Panc1 (cell line): ENCODE data around the gene SRSF2. TPM values are rescaled to one million over a fixed set of nuclear protein-coding genes. Genes with fewer than 3 reads are reported as not detected.
"Not testable (repeated sequence)": the region's sequence is repeated elsewhere in the genome, so short reads cannot be mapped to it uniquely, and the experiment has no call there.

ENCODE experiments used
- ATAC-seq: fragments of 200-7000 bp; cut with Tn5 transposase; 2 replicates; pipeline ENCODE4 v1.9.1; 2020; ENCODE audit warnings: mild to moderate bottlenecking, moderate library complexity
- BruUV-seq: library from RNA; stranded (reverse); fragments of 400-500 nt; replicated peaks from 2 replicates; lab custom pipeline; 2021; lab: Mats Ljungman, UMichigan
- CTCF ChIA-PET: fragments of 300-600 bp; sonication (Branson Sonifier 250); formaldehyde crosslinking; loops from one replicate; lab custom pipeline; 2022; ENCODE audit warnings: antibody characterized with exemption; lab: Charles Lee
- POLR2A ChIA-PET: fragments of 300-600 bp; sonication (Branson Sonifier 250); formaldehyde crosslinking; loops from one replicate; lab custom pipeline; 2022; ENCODE audit warnings: antibody characterized with exemption; lab: Charles Lee
- DNase-seq: peaks from one replicate; pipeline ENCODE4 v3.0.0-alpha.2; 2010; ENCODE audit warnings: low read depth, low spot score
- H3K27ac ChIP-seq: 2 replicates; pipeline ENCODE4 v1.5.1; 2011; ENCODE audit warnings: mild to moderate bottlenecking, low read length, inconsistent platforms
- H3K27me3 ChIP-seq: fragments of 200-500 bp; sonication (Bioruptor generic); 2 replicates; pipeline ENCODE4 v1.6.0; 2014; ENCODE audit warnings: low read length, inconsistent platforms; ENCODE audit not compliant: control insufficient read depth, insufficient read depth
- H3K36me3 ChIP-seq: fragments of 200-500 bp; sonication (Bioruptor generic); 2 replicates; pipeline ENCODE4 v1.5.1; 2014; ENCODE audit warnings: inconsistent platforms, mild to moderate bottlenecking, low read length, moderate library complexity; ENCODE audit not compliant: control insufficient read depth, insufficient read depth
- H3K4me1 ChIP-seq: 2 replicates; pipeline ENCODE4 v1.5.1; 2011; ENCODE audit warnings: inconsistent platforms, mild to moderate bottlenecking, low read length, moderate library complexity; ENCODE audit not compliant: control insufficient read depth, insufficient read depth
- H3K4me3 ChIP-seq, 2 experiments: 2 replicates each; pipeline ENCODE4 v1.5.1; 2011 to 2012; ENCODE audit warnings: low read depth in 2 of 2, low read length in 2 of 2, mild to moderate bottlenecking in 2 of 2, inconsistent platforms in 1 of 2, moderate library complexity in 1 of 2
- H3K9me3 ChIP-seq: fragments of 200-500 bp; sonication (Bioruptor generic); 2 replicates; pipeline ENCODE4 v1.5.1; 2014; ENCODE audit warnings: low read depth, mild to moderate bottlenecking, inconsistent platforms, low read length, moderate library complexity; ENCODE audit not compliant: control insufficient read depth, insufficient read depth
- POLR2AphosphoS5 ChIP-seq: IDR thresholded peaks from 2 replicates; pipeline ENCODE4 v1.6.1; 2012; ENCODE audit warnings: mild to moderate bottlenecking, low read depth, low read length, moderate library complexity
- SIN3A ChIP-seq: IDR thresholded peaks from 2 replicates; pipeline ENCODE4 v1.6.1; 2012; ENCODE audit warnings: low read depth, mild to moderate bottlenecking, low read length, moderate library complexity, borderline replicate concordance; ENCODE audit not compliant: insufficient read depth
- TCF7L2 ChIP-seq: IDR thresholded peaks from 2 replicates; pipeline ENCODE4 v1.6.1; 2011; ENCODE audit warnings: mild to moderate bottlenecking, low read depth, low read length, inconsistent platforms
- in situ Hi-C: cut with HindIII; loops from 2 replicates; pipeline ENCODE4 v1.10.0; 2016; ENCODE audit warnings: low sequenced_read_pairs, low pct_unique_long_range_greater_than_20kb
- intact Hi-C: fragments of 100-400 bp; cut with micrococcal nuclease; formaldehyde crosslinking; loops from one replicate; pipeline ENCODE4 v1.10.0; 2022; ENCODE audit not compliant: unreplicated experiment
- total RNA-seq: library from RNA; stranded (reverse); gene quantifications from one replicate; pipeline ENCODE4 v1.2.1, GENCODE V29; 2021; ENCODE audit not compliant: unreplicated experiment
- TF ChIP-seq, protein P1 (sequence below), 2 experiments: IDR thresholded peaks; 2 replicates each; pipeline ENCODE4 v1.6.1; 2011 to 2012; ENCODE audit warnings: low read depth in 2 of 2, control low read depth in 1 of 2, low read length in 1 of 2, mild to moderate bottlenecking in 1 of 2, moderate library complexity in 1 of 2; ENCODE audit not compliant: insufficient read depth in 1 of 2

Gene SRSF2
- total RNA-seq, 1 experiment from 2014 or later: 436 TPM

DNA sequence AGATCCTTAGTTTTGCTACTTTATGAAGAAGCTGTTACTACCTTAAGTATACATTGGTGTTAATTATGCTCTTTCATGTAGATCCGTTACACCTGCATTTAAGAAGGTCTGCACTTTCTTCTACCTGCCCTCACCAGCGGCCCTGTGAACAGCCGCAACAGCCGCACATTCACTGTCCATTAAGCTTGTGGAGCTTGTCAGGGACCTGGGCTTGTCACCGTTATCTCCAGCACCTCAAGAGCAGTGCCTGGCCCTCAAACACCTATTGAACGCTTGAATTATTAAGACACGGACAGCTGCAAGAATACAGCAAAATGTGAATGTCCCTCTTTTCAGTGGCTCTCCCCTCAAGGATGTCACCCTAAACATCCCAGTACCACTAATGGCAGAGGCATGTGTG, 23.4 kb downstream of the SRSF2 start:
- H3K36me3 ChIP-seq: peaks cover 5% of the 10 kb centered on the region; the same call in 1 of the 2 replicates
- in situ Hi-C loops (no loop called here), intact Hi-C loops (no loop called here)
- peaks cover 23% of the 10 kb centered on the region for H3K4me1 ChIP-seq
- ChIA-PET CTCF (interaction anchor here (0.6 kb wide), 1 partner anchor 416 kb away, joined by 4 read pairs; no protein-coding TSS in a partner anchor), POLR2A (interaction anchor here (0.6 kb wide), 2 partner anchors 11 to 382 kb away, joined by 3 read pairs; no protein-coding TSS in a partner anchor)
- H3K27me3 ChIP-seq: no peaks in the 10 kb centered on the region
- no peaks in the 10 kb centered on the region for H3K9me3 ChIP-seq
- H3K27ac ChIP-seq: no peak overlapping the region
- ATAC-seq (no peak), DNase-seq (no peak)
- no peak overlapping the region for H3K4me3 ChIP-seq
- no TSS peak for BruUV-seq
- TF ChIP-seq, protein P1, sequence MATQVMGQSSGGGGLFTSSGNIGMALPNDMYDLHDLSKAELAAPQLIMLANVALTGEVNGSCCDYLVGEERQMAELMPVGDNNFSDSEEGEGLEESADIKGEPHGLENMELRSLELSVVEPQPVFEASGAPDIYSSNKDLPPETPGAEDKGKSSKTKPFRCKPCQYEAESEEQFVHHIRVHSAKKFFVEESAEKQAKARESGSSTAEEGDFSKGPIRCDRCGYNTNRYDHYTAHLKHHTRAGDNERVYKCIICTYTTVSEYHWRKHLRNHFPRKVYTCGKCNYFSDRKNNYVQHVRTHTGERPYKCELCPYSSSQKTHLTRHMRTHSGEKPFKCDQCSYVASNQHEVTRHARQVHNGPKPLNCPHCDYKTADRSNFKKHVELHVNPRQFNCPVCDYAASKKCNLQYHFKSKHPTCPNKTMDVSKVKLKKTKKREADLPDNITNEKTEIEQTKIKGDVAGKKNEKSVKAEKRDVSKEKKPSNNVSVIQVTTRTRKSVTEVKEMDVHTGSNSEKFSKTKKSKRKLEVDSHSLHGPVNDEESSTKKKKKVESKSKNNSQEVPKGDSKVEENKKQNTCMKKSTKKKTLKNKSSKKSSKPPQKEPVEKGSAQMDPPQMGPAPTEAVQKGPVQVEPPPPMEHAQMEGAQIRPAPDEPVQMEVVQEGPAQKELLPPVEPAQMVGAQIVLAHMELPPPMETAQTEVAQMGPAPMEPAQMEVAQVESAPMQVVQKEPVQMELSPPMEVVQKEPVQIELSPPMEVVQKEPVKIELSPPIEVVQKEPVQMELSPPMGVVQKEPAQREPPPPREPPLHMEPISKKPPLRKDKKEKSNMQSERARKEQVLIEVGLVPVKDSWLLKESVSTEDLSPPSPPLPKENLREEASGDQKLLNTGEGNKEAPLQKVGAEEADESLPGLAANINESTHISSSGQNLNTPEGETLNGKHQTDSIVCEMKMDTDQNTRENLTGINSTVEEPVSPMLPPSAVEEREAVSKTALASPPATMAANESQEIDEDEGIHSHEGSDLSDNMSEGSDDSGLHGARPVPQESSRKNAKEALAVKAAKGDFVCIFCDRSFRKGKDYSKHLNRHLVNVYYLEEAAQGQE (IDR thresholded peaks at IDR 0.05; ENCODE audit: insufficient read depth in 1 of 2, low read depth in 2 of 2, low read length in 1 of 2): no peak
- TF ChIP-seq SIN3A: no peak
- TF ChIP-seq TCF7L2: no peak

DNA sequence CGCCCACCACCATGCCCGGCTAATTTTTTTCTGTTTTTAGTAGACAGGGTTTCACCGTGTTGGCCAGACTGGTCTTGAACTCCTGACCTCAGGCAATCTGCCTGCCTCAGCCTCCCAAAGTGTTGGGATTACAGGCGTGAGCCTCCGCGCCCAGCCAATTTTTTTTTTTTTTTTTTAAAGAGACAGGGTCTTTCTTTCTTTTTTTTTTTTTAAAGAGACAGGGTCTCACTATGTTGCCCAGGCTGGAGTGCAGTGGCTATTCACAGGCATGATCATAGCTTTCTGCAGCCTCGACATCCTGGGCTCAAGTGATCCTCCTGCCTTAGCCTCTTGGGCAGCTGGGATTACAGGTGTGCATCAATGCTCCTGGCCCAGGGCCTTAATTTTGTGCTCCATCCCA, 24.8 kb downstream of the SRSF2 start:
- H3K36me3 ChIP-seq, in situ Hi-C loops, BruUV-seq, H3K9me3 ChIP-seq, H3K27ac ChIP-seq, intact Hi-C loops, H3K4me3 ChIP-seq, DNase-seq, ATAC-seq, H3K27me3 ChIP-seq: not testable (repeated sequence)
- CTCF ChIA-PET: interaction anchor here (0.7 to 1.1 kb wide), 2 partner anchors 31 to 155 kb away, joined by 3 read pairs; no protein-coding TSS in a partner anchor
- POLR2A ChIA-PET: interaction anchor here (0.6 kb wide), 1 partner anchor 155 kb away, joined by 5 read pairs; no protein-coding TSS in a partner anchor
- peaks cover 32% of the 10 kb centered on the region for H3K4me1 ChIP-seq

DNA sequence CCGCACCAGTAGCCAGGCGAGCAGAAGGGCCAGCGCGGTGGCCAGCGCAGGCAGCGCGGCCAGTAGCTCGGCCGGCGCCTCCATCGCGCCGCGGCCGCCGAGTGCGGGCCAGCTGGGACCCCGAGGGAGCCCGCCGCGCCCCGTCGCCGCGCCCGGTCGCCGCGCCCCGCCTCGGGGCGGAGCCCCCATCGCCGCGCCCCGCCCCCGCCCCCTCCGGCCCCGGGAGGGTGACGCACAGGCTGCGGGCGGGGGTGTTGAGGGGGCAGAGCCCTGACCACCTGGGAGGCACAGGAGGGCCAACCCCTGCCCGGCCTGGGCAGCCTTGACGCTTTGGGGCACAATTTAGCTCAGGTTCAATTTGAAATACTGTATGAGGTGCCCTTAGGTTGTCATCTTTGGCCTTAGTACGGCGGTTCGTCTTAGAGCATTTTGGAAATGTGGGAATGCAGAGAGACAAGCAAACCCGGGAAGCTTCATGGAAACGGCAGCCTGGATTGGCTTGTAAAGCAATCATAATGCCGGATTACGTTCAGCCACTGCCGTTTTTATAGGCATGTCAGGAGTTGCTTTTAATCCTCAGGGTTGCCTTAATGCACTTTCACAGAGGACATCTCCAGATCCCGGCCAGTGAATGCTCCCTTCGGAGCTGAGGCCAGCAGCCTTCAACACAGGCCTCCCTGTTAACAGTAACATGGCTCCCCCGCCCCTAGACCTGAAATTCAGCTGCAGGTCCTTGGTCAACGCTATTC, 26.1 kb downstream of the SRSF2 start, which contains the start of gene MXRA7:
Gene MXRA7 (minus strand): TSS at position 103 of the 749 bp plus-strand sequence. CDS start 19 bp downstream, at position 84.
- H3K9me3 ChIP-seq: no peaks in the 10 kb centered on the region
- no TSS peak for BruUV-seq
- H3K4me1 ChIP-seq: peaks cover 32% of the 10 kb centered on the region
- POLR2A ChIA-PET: interaction anchor here (0.5 to 1.0 kb wide), 5 partner anchors 14 to 284 kb away, joined by 3 to 7 read pairs (median 4); no protein-coding TSS in a partner anchor
- H3K27me3 ChIP-seq: no peaks in the 10 kb centered on the region
- DNase-seq (no peak), ATAC-seq (peak; percentile 86)
- no peaks in the 10 kb centered on the region for H3K36me3 ChIP-seq
- intact Hi-C loops: no loop called here
- in situ Hi-C loops: no loop called here
- CTCF ChIA-PET: interaction anchor here (0.6 kb wide), 2 partner anchors 16 to 111 kb away, joined by 7 read pairs; no protein-coding TSS in a partner anchor
- H3K27ac ChIP-seq: peak within 1 kb of the TSS; percentile 77
- peak within 1 kb of the TSS; percentile 58 to 63 for H3K4me3 ChIP-seq
- TF ChIP-seq SIN3A (0 out of 2 replicates have a peak, but pooled peaks have one; percentile 19), POLR2AphosphoS5 (peak; percentile 45; the same call in 1 of the 2 replicates)
- TF ChIP-seq, protein P1 (IDR thresholded peaks at IDR 0.05; ENCODE audit: insufficient read depth in 1 of 2, low read depth in 2 of 2, low read length in 1 of 2): no peak
